ENCODE data around the gene RAB28. TPM values are rescaled to one million over a fixed set of nuclear protein-coding genes. Genes with fewer than 3 reads are reported as not detected.
A peak's percentile ranks its signal among the peaks of the same experiment; 100 is the strongest.

RAB28 gene
- polyA plus RNA-seq, 2 donors: 5.8 to 7.2 TPM

DNA sequence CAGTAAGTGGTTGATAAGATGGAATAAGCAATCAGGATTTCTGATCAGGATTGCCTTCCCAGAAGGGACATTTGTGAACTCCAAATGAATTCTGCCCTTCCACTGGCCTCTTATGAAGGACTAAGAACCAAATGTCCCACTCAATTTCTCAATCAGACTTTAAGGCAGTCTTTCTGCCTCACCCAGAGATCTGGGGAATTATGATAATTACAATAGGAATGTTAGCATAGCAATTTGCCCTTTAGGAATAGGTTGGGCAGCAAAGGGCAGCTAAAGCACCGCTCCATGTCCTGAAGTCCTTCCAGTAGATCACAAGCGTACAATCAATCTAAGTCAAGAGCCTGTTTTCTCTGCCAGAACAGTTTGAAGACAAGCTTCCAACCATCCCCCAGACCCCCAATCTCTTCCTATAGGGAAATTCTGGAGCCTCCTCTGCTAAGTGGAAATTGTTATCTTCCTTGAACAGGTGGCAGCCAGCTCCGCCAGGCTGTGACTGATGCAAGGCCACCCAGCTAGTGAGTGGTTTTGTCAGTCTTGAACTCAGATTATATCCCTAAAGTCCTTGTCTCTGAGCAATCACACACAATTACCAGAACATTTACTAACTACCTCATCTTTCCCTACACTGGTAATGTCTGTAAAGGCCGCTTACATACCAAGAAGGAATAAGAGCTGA, 41.6 kb upstream of the RAB28 start:
- peaks cover 14 to 38% of the 10 kb centered on the region in 2 donors for H3K27me3 ChIP-seq (ENCODE audit: control insufficient read depth in 1 of 2, insufficient read depth in 2 of 2, low read length in 2 of 2)
- 56 to 62% methylated on average over 4 of the region's 4 CpGs for WGBS, 2 donors
- H3K4me1 ChIP-seq (ENCODE audit: control insufficient read depth in 2 of 2, insufficient read depth in 2 of 2, low read length in 1 of 2): peaks cover 7 to 8% of the 10 kb centered on the region in 2 donors

GRCh38 chr4:13524504-13525243, 40.5 kb upstream of the RAB28 start:
- Histone ChIP-seq H3K27ac (ENCODE audit: low read depth in 2 of 2, low read length in 1 of 2) (no peak overlapping the region), H3K4me3 (ENCODE audit: low read depth in 1 of 2, low read length in 2 of 2) (peak overlapping the region in 1 of 2 donors; percentile 12), H3K4me1 (ENCODE audit: control insufficient read depth in 2 of 2, insufficient read depth in 2 of 2, low read length in 1 of 2) (peaks cover 7 to 8% of the 10 kb centered on the region in 2 donors), H3K36me3 (ENCODE audit: control insufficient read depth in 2 of 2, insufficient read depth in 2 of 2, low read length in 1 of 2) (no peaks in the 10 kb centered on the region), H3K27me3 (ENCODE audit: control insufficient read depth in 1 of 2, insufficient read depth in 2 of 2, low read length in 2 of 2) (peaks cover 14 to 38% of the 10 kb centered on the region in 2 donors), H3K9me3 (ENCODE audit: control insufficient read depth in 2 of 2, insufficient read depth in 1 of 2, low read depth in 1 of 2, low read length in 1 of 2) (peaks cover 18 to 19% of the 10 kb centered on the region in 2 donors)
- 16 to 33% methylated on average over 36 of the region's 36 CpGs for WGBS, 2 donors

More for the DNA sequence above, 41.6 kb upstream of the RAB28 start:
- Histone ChIP-seq H3K36me3 (ENCODE audit: control insufficient read depth in 2 of 2, insufficient read depth in 2 of 2, low read length in 1 of 2) (no peaks in the 10 kb centered on the region), H3K4me3 (ENCODE audit: low read depth in 1 of 2, low read length in 2 of 2) (no peak overlapping the region), H3K9me3 (ENCODE audit: control insufficient read depth in 2 of 2, insufficient read depth in 1 of 2, low read depth in 1 of 2, low read length in 1 of 2) (peaks cover 18 to 21% of the 10 kb centered on the region in 2 donors), H3K27ac (ENCODE audit: low read depth in 2 of 2, low read length in 1 of 2) (no peak overlapping the region)

- peaks cover 16 to 18% of the 10 kb centered on the region in 2 donors for H3K9me3 ChIP-seq (ENCODE audit: control insufficient read depth in 2 of 2, insufficient read depth in 1 of 2, low read depth in 1 of 2, low read length in 1 of 2)
- peak overlapping the region in 1 of 2 donors; percentile 12 for H3K4me3 ChIP-seq (ENCODE audit: low read depth in 1 of 2, low read length in 2 of 2)
- H3K4me1 ChIP-seq (ENCODE audit: control insufficient read depth in 2 of 2, insufficient read depth in 2 of 2, low read length in 1 of 2): peaks cover 4 to 7% of the 10 kb centered on the region in 2 donors
- H3K27ac ChIP-seq (ENCODE audit: low read depth in 2 of 2, low read length in 1 of 2): no peak overlapping the region
- H3K36me3 ChIP-seq (ENCODE audit: control insufficient read depth in 2 of 2, insufficient read depth in 2 of 2, low read length in 1 of 2): no peaks in the 10 kb centered on the region
- peaks cover 14 to 33% of the 10 kb centered on the region in 2 donors for H3K27me3 ChIP-seq (ENCODE audit: control insufficient read depth in 1 of 2, insufficient read depth in 2 of 2, low read length in 2 of 2)
- 20 to 29% methylated on average over 51 to 59 of the region's 59 CpGs for WGBS, 2 donors
Observed at GRCh38 chr4:13523591-13524503, 39.7 kb upstream of the RAB28 start.

DNA sequence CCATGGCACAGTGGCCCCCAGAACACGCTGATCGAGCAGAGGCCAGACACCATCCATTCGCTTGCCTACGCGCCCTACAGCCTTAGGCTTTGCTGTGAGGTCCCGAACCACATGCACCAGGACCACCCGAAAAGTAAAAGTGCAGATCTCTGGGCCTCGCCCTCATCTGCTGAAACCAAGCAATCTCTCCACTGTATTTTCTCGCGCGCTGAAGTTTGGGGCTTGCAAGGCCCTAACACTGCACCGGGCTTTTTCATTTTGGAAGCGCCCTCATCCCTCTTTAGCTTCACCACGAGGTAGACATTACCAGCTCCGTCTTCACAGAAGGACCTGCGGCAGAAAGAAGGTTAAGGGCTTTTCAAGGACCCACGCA, 39.0 kb upstream of the RAB28 start:
- no peak overlapping the region for H3K27ac ChIP-seq (ENCODE audit: low read depth in 2 of 2, low read length in 1 of 2)
- peaks cover 16 to 18% of the 10 kb centered on the region in 2 donors for H3K9me3 ChIP-seq (ENCODE audit: control insufficient read depth in 2 of 2, insufficient read depth in 1 of 2, low read depth in 1 of 2, low read length in 1 of 2)
- H3K27me3 ChIP-seq (ENCODE audit: control insufficient read depth in 1 of 2, insufficient read depth in 2 of 2, low read length in 2 of 2): peaks cover 14 to 31% of the 10 kb centered on the region in 2 donors
- H3K4me3 ChIP-seq (ENCODE audit: low read depth in 1 of 2, low read length in 2 of 2): no peak overlapping the region
- peaks cover 4 to 7% of the 10 kb centered on the region in 2 donors for H3K4me1 ChIP-seq (ENCODE audit: control insufficient read depth in 2 of 2, insufficient read depth in 2 of 2, low read length in 1 of 2)
- no peaks in the 10 kb centered on the region for H3K36me3 ChIP-seq (ENCODE audit: control insufficient read depth in 2 of 2, insufficient read depth in 2 of 2, low read length in 1 of 2)
- WGBS, 2 donors: 11 to 26% methylated on average over 17 of the region's 17 CpGs

DNA sequence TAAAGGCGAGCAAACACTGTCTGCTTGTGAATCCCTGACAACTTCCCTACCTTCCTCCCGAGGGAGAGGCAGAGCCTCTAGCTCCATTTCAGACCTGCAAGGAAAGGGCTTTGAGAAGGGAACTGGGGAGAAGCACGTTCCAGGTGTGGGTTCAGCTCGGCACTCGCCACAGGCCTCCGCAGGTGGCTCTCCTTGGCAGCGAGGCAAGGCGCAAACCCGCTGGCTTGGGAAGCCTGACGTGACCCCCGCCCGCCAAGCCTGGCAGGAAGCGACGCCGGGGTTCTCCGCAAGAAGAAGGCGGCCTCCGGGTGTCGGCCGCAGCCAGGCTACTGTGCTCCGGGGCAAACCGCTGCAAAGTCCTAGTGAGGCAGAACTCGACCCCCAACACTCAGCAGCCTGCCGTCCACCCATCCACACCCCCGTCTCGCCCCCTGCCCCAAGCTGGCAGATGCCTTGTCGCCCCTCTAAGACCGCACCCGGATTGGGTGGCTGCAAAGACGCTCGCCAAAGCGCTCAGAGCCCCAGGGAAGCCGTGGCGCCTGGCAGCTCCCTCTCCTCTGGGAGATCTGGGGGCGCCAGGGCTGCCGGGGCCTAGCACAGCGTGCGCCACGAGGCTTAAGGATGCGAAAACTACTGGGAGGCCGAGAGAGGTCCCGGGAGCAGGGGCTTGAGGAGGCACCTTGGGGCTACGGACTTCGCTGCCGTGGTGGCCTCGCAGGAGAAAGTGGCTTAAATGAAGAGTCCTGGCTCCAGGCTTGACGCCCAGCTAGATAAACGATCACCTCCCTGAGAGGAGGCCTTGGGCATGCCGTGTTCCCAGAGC, 38.4 kb upstream of the RAB28 start:
- no peaks in the 10 kb centered on the region for H3K36me3 ChIP-seq (ENCODE audit: control insufficient read depth in 2 of 2, insufficient read depth in 2 of 2, low read length in 1 of 2)
- WGBS, 2 donors: 4 to 7% methylated on average over 46 to 49 of the region's 49 CpGs
- H3K4me3 ChIP-seq (ENCODE audit: low read depth in 1 of 2, low read length in 2 of 2): no peak overlapping the region
- peaks cover 16 to 18% of the 10 kb centered on the region in 2 donors for H3K9me3 ChIP-seq (ENCODE audit: control insufficient read depth in 2 of 2, insufficient read depth in 1 of 2, low read depth in 1 of 2, low read length in 1 of 2)
- peaks cover 0 to 4% of the 10 kb centered on the region in 2 donors for H3K4me1 ChIP-seq (ENCODE audit: control insufficient read depth in 2 of 2, insufficient read depth in 2 of 2, low read length in 1 of 2)
- no peak overlapping the region for H3K27ac ChIP-seq (ENCODE audit: low read depth in 2 of 2, low read length in 1 of 2)
- H3K27me3 ChIP-seq (ENCODE audit: control insufficient read depth in 1 of 2, insufficient read depth in 2 of 2, low read length in 2 of 2): peaks cover 14 to 31% of the 10 kb centered on the region in 2 donors

GRCh38 chr4:13521047-13521446, 36.9 kb upstream of the RAB28 start:
- Histone ChIP-seq H3K9me3 (ENCODE audit: control insufficient read depth in 2 of 2, insufficient read depth in 1 of 2, low read depth in 1 of 2, low read length in 1 of 2) (peaks cover 16 to 18% of the 10 kb centered on the region in 2 donors), H3K4me1 (ENCODE audit: control insufficient read depth in 2 of 2, insufficient read depth in 2 of 2, low read length in 1 of 2) (peaks cover 0 to 2% of the 10 kb centered on the region in 2 donors), H3K36me3 (ENCODE audit: control insufficient read depth in 2 of 2, insufficient read depth in 2 of 2, low read length in 1 of 2) (no peaks in the 10 kb centered on the region), H3K27ac (ENCODE audit: low read depth in 2 of 2, low read length in 1 of 2) (no peak overlapping the region), H3K4me3 (ENCODE audit: low read depth in 1 of 2, low read length in 2 of 2) (no peak overlapping the region), H3K27me3 (ENCODE audit: control insufficient read depth in 1 of 2, insufficient read depth in 2 of 2, low read length in 2 of 2) (peaks cover 14 to 27% of the 10 kb centered on the region in 2 donors)
- 49 to 78% methylated on average over 2 of the region's 2 CpGs for WGBS, 2 donors

- no peaks in the 10 kb centered on the region for H3K36me3 ChIP-seq (ENCODE audit: control insufficient read depth in 2 of 2, insufficient read depth in 2 of 2, low read length in 1 of 2)
- no peak overlapping the region for H3K4me3 ChIP-seq (ENCODE audit: low read depth in 1 of 2, low read length in 2 of 2)
- peaks cover 2 to 3% of the 10 kb centered on the region in 2 donors for H3K27me3 ChIP-seq (ENCODE audit: control insufficient read depth in 1 of 2, insufficient read depth in 2 of 2, low read length in 2 of 2)
- 76 to 78% methylated on average over 3 of the region's 3 CpGs for WGBS, 2 donors
- no peak overlapping the region for H3K27ac ChIP-seq (ENCODE audit: low read depth in 2 of 2, low read length in 1 of 2)
- H3K4me1 ChIP-seq (ENCODE audit: control insufficient read depth in 2 of 2, insufficient read depth in 2 of 2, low read length in 1 of 2): no peaks in the 10 kb centered on the region
- no peaks in the 10 kb centered on the region for H3K9me3 ChIP-seq (ENCODE audit: control insufficient read depth in 2 of 2, insufficient read depth in 1 of 2, low read depth in 1 of 2, low read length in 1 of 2)
Observed at GRCh38 chr4:13516315-13516860, 32.2 kb upstream of the RAB28 start.

DNA sequence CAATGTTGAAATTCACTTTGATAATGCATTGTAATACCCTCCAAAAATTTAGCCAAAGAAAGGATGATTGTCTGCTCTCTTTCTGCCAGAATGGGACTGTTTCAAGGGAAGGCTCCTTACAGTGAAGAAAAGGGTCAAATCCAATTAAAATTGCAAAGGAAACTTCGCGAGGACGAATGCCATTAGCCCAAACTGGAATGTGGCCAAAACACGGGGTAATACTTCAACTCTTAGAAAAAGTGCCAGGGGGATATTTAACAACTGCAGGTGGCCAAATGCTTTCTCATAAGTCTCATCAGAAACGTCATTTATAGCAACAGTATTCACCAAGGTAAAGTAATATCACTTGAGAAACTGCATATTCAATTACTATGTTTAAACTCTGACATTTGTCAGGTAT, 31.1 kb upstream of the RAB28 start:
- Histone ChIP-seq H3K9me3 (ENCODE audit: control insufficient read depth in 2 of 2, insufficient read depth in 1 of 2, low read depth in 1 of 2, low read length in 1 of 2) (no peaks in the 10 kb centered on the region), H3K4me3 (ENCODE audit: low read depth in 1 of 2, low read length in 2 of 2) (no peak overlapping the region), H3K27me3 (ENCODE audit: control insufficient read depth in 1 of 2, insufficient read depth in 2 of 2, low read length in 2 of 2) (peaks cover 2 to 3% of the 10 kb centered on the region in 2 donors), H3K4me1 (ENCODE audit: control insufficient read depth in 2 of 2, insufficient read depth in 2 of 2, low read length in 1 of 2) (no peaks in the 10 kb centered on the region), H3K27ac (ENCODE audit: low read depth in 2 of 2, low read length in 1 of 2) (no peak overlapping the region), H3K36me3 (ENCODE audit: control insufficient read depth in 2 of 2, insufficient read depth in 2 of 2, low read length in 1 of 2) (no peaks in the 10 kb centered on the region)
- 19 to 20% methylated on average over 5 of the region's 5 CpGs for WGBS, 2 donors

Measured in esophagus (tissue), 2 donors.